UCSD-AML1 (cell line): ENCODE measurements around the gene HEXD.

Source experiments
- DNase-seq: peaks from one replicate; lab custom pipeline; 2025; ENCODE audit not compliant: unreplicated experiment; lab: John Stamatoyannopoulos, UW

HEXD gene

DNA sequence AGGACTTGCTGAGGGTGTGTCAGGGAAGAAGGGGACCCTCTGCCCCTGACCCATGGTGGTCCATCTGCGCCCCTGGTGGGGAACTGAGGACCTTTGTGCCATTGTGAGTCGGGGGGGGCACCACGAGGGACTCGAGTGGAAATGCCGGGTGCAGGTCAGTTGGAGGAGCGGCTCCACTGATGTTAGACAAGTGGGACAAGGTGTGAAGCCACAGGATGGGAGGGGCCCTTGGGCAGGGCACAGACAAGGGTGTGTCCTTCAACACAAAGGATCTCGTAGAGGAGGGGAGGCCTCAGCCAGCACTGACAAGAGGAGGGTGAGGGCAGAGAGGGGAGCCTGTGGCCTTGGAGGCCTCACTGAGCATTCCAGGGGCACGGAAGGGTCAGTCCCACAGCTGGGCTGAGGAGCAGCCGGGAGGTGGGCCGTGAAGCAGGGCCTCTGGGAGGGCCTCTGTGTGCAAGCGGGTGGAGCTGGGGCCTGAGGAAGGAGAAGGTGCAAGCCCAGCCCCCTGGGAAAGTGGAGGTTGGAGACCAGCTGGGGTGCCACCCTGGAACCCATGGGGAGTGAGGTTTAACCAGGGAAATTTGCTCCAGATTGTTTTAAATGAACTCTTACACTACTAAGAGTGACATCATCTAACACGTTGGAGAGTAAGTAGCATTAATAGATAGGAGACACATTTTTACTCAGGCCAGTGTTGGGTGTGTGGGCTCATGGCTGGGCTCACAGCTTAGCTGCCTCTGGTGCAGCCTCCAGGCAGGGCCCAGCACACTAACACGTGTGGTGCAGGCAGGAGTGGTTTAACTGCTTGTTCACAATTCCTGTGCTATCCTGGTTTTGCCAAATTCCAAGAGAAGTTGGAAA, 68.3 kb downstream of the HEXD start:
- no peak for DNase-seq

DNA sequence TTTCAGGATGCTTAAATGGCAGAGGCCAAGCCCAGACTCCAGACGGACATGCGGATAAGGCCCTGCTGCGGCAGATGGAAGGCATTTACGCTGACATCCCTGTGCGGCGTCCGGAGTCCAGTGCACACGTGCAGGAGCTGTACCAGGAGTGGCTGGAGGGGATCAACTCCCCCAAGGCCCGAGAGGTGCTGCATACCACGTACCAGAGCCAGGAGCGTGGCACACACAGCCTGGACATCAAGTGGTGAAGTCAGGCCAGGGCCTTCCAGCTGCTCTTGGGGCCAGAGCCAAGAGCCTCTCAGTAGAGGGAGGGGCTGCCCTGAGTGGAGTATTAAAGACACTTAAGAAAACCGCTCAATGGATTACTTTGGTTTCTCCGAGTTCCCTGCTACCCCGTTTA, 69.8 kb downstream of the HEXD start:
- no peak for DNase-seq

DNA sequence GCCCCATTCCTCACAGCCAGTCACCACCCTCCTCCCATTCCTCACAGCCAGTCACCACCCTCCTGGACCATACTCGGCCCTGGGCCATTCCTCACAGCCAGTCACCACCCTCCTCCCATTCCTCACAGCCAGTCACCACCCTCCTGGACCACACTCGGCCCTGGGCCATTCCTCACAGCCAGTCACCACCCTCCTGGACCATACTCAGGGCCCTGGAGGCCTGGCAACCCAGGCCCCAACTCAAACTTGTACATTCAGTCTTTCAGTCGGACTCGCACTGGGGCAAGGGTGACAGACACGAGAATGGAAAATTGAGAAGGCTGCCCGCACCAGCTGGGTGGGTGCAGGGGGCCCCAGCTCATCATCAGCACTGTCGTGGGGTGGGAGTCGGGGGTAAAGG, 71.0 kb downstream of the HEXD start:
- no peak for DNase-seq

DNA sequence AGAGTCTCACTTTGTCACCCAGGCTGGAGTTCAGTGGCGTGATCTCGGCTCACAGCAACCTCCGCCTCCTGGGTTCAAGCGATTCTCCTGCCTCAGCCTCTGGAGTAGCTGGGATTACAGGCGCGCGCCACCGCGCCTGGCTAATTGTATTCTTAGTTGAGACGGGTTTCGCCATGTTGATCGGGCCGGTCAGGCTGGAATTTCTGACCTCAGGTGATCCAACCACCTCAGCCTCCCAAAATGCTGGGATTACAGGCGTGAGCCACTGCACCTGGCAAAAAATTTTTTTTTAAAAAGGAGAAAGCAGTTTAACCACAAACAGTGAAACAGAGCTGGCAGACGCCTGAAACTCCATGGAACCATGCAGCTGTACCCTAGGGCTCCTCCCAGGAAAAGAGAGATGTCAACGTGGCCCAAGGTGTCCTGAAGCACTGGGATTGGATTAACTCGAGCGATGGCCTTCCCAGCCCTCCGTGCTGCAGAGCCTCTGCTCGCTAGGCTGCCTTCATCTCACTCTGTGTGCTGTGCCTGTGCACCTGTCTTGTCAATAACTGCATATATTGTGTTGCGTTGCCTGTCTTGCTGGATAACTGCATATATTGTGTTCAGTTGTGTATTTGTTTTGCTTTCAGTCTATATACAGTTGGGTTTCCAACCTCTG, 71.8 kb downstream of the HEXD start:
- DNase-seq, result no peak

DNA sequence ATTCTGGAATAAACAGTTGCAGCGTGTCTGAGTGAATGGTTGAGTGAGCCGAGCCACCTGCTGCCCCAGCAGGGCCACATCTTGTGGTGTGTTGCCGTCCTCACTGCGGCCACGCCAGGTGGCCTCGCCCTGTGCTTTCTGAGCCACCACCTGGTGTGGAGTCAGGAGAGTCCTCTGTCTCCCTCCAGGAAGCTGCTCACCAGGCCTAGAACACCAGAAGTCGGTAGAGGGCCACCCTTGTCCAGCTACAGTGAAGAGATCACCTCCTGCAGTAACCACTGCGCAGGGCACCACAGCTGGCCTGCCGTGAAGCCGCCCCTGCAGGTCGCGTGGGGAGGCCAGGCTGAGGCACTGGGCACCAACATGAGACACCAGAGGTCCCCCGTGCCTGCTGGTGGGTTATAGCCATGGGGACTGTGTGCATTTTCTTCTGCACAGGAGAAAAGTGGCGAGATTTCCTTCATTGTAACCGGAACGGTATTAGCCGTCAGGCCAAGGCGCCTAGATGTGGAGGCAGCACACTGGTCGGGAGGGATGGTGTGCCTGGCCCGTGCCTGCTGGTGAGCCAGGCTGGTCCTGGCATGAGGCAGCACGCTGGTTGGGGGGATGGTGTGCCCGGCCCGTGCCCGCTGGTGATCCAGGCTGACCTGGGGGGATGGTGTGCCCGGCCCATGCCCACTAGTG, 72.5 kb downstream of the HEXD start:
- no peak for DNase-seq

DNA sequence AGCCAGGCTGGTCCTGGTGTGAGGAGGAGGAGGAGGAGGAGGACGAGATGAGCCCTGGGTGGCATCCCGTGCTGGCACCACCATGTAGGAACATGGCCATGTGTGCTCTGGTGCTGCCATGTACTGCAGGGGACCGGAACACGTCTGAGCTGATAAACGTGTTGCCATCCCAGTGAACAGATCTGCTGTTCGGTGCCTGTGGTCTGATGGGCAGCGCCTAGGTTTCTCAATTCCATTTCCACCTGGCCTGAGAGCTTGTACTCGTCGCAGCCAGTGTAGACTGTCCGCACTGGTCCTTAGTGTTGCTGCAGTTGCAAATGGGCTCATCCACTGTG, 73.0 kb downstream of the HEXD start:
- DNase-seq, result no peak

DNA sequence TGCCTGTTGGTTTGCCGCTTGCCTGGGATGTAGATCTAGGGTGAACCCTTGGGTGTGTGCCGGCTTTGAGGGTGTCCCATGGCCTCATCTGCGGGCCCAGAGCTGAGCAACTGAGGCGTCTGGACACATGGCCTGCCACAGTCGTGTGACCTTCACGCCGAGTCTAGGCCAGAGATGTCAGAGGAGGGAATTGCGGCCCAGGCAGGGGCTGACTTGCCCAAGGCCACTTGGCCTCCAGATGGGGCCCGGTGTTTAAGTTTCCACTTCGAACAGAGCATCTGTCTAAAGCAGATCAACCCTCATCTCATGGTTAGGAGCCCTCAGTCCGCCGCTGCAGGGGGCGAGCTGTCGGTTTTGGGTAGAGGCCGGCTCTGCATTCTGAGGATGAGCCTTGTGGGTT, 73.4 kb downstream of the HEXD start:
- no peak for DNase-seq
